ENCODE measurements around the gene UBL5. TPM values are rescaled to one million over a fixed set of nuclear protein-coding genes. Genes with fewer than 3 reads are reported as not detected.

The UBL5 gene
- total RNA-seq, 2 experiments from 2014 or later, result 310 to 340 TPM

GRCh38 chr19:9847087-9847671 lies 19.5 kb downstream of the UBL5 start:
- ATAC-seq (ENCODE audit: low read depth) (peak; percentile 35), DNase-seq (peak; percentile 49)
- Mint-ChIP-seq H3K4me3 (no peak overlapping the region), H3K36me3 (peaks cover 24% of the 10 kb centered on the region), H3K27ac (peak overlapping the region; percentile 82), H3K27me3 (no peaks in the 10 kb centered on the region), H3K9me3 (no peaks in the 10 kb centered on the region), H3K4me1 (peaks cover 10% of the 10 kb centered on the region)
- POLR2A ChIA-PET, result interaction anchor here (0.5 kb wide), 1 partner anchor 630 kb away, joined by 3 read pairs; no protein-coding TSS in a partner anchor

GRCh38 chr19:9848060-9848459 lies 20.3 kb downstream of the UBL5 start:
- DNase-seq, result peak; percentile 63
- Mint-ChIP-seq H3K36me3 (peaks cover 20% of the 10 kb centered on the region), H3K9me3 (no peaks in the 10 kb centered on the region), H3K27ac (peak overlapping the region; percentile 35), H3K27me3 (no peaks in the 10 kb centered on the region), H3K4me1 (peaks cover 10% of the 10 kb centered on the region), H3K4me3 (no peak overlapping the region)
- ATAC-seq (ENCODE audit: low read depth), result peak; percentile 41
- POLR2A ChIA-PET, result no interaction called here

GRCh38 chr19:9848762-9849161 lies 21.0 kb downstream of the UBL5 start:
- POLR2A ChIA-PET, result no interaction called here
- no peak overlapping the region for H3K27ac Mint-ChIP-seq
- no peaks in the 10 kb centered on the region for H3K27me3 Mint-ChIP-seq
- ATAC-seq (ENCODE audit: low read depth) (no peak), DNase-seq (no peak)
- H3K4me1 Mint-ChIP-seq, result peaks cover 11% of the 10 kb centered on the region
- H3K36me3 Mint-ChIP-seq, result peaks cover 14% of the 10 kb centered on the region
- H3K9me3 Mint-ChIP-seq, result no peaks in the 10 kb centered on the region
- no peak overlapping the region for H3K4me3 Mint-ChIP-seq

- POLR2A ChIA-PET, result interaction anchor here (0.6 kb wide), 2 partner anchors 48 to 50 kb away, joined by 4 to 8 read pairs; no protein-coding TSS in a partner anchor
- Mint-ChIP-seq H3K4me3 (no peak overlapping the region), H3K4me1 (peaks cover 12% of the 10 kb centered on the region), H3K36me3 (peaks cover 14% of the 10 kb centered on the region), H3K27me3 (no peaks in the 10 kb centered on the region), H3K27ac (no peak overlapping the region), H3K9me3 (no peaks in the 10 kb centered on the region)
- DNase-seq, result no peak
- no peak for ATAC-seq (ENCODE audit: low read depth)
These were observed 22.1 kb downstream of the UBL5 start for GRCh38 chr19:9849791-9850190.

- DNase-seq, result no peak
- POLR2A ChIA-PET, result interaction anchor here (0.6 kb wide), 2 partner anchors 47 to 51 kb away, joined by 4 to 8 read pairs; no protein-coding TSS in a partner anchor
- Mint-ChIP-seq H3K9me3 (no peaks in the 10 kb centered on the region), H3K27ac (no peak overlapping the region), H3K4me1 (peaks cover 12% of the 10 kb centered on the region), H3K36me3 (peaks cover 11% of the 10 kb centered on the region), H3K4me3 (no peak overlapping the region), H3K27me3 (no peaks in the 10 kb centered on the region)
- no peak for ATAC-seq (ENCODE audit: low read depth)
These were observed 22.7 kb downstream of the UBL5 start for GRCh38 chr19:9850235-9850959.

GRCh38 chr19:9854282-9854846 lies 26.6 kb downstream of the UBL5 start:
- no peaks in the 10 kb centered on the region for H3K9me3 Mint-ChIP-seq
- no peak for ATAC-seq (ENCODE audit: low read depth)
- H3K27me3 Mint-ChIP-seq, result no peaks in the 10 kb centered on the region
- peaks cover 19% of the 10 kb centered on the region for H3K36me3 Mint-ChIP-seq
- no peak overlapping the region for H3K4me3 Mint-ChIP-seq
- POLR2A ChIA-PET, result no interaction called here
- no peak overlapping the region for H3K27ac Mint-ChIP-seq
- peaks cover 25% of the 10 kb centered on the region for H3K4me1 Mint-ChIP-seq
- no peak for DNase-seq

- POLR2A ChIA-PET, result interaction anchor here (2.0 to 5.2 kb wide), 2 partner anchors 10 to 29 kb away, joined by 10 to 26 read pairs; partner anchors contain the start of gene UBL5
These were observed 28.9 kb downstream of the UBL5 start for GRCh38 chr19:9856609-9857008.

GRCh38 chr19:9857076-9857721 lies 29.5 kb downstream of the UBL5 start:
- Mint-ChIP-seq H3K27me3 (no peaks in the 10 kb centered on the region), H3K4me3 (peak overlapping the region; percentile 98), H3K36me3 (peaks cover 19% of the 10 kb centered on the region), H3K9me3 (no peaks in the 10 kb centered on the region), H3K4me1 (peaks cover 46% of the 10 kb centered on the region), H3K27ac (peak overlapping the region; percentile 100)
- POLR2A ChIA-PET, result interaction anchor here (1.0 to 5.2 kb wide), 5 partner anchors 10 to 30 kb away, joined by 3 to 26 read pairs (median 6); partner anchors contain the start of gene UBL5
- DNase-seq (no peak), ATAC-seq (ENCODE audit: low read depth) (no peak)

More at GRCh38 chr19:9856609-9857008, 28.9 kb downstream of the UBL5 start:
- peaks cover 40% of the 10 kb centered on the region for H3K4me1 Mint-ChIP-seq
- DNase-seq, result no peak
- H3K27me3 Mint-ChIP-seq, result no peaks in the 10 kb centered on the region
- H3K9me3 Mint-ChIP-seq, result no peaks in the 10 kb centered on the region
- no peak for ATAC-seq (ENCODE audit: low read depth)
- peaks cover 19% of the 10 kb centered on the region for H3K36me3 Mint-ChIP-seq
- peak overlapping the region; percentile 79 for H3K27ac Mint-ChIP-seq
- peak overlapping the region; percentile 98 for H3K4me3 Mint-ChIP-seq

GRCh38 chr19:9857920-9858746 lies 30.4 kb downstream of the UBL5 start:
- DNase-seq (peak; percentile 49), ATAC-seq (ENCODE audit: low read depth) (peak; percentile 63)
- no peaks in the 10 kb centered on the region for H3K27me3 Mint-ChIP-seq
- H3K4me1 Mint-ChIP-seq, result peaks cover 51% of the 10 kb centered on the region
- POLR2A ChIA-PET, result interaction anchor here (0.6 to 5.2 kb wide), 10 partner anchors 9 to 330 kb away, joined by 3 to 26 read pairs (median 4); partner anchors contain the start of genes FBXL12, PIN1 and UBL5
- peaks cover 19% of the 10 kb centered on the region for H3K36me3 Mint-ChIP-seq
- H3K9me3 Mint-ChIP-seq, result no peaks in the 10 kb centered on the region
- H3K4me3 Mint-ChIP-seq, result peak overlapping the region; percentile 98
- peak overlapping the region; percentile 100 for H3K27ac Mint-ChIP-seq

GRCh38 chr19:9858766-9859165 lies 31.0 kb downstream of the UBL5 start:
- DNase-seq, result no peak
- Mint-ChIP-seq H3K9me3 (no peaks in the 10 kb centered on the region), H3K36me3 (peaks cover 19% of the 10 kb centered on the region), H3K27me3 (no peaks in the 10 kb centered on the region), H3K4me1 (peaks cover 56% of the 10 kb centered on the region), H3K27ac (peak overlapping the region; percentile 100), H3K4me3 (peak overlapping the region; percentile 98)
- POLR2A ChIA-PET, result interaction anchor here (0.8 to 5.2 kb wide), 5 partner anchors 8 to 329 kb away, joined by 3 to 26 read pairs (median 3); partner anchors contain the start of genes FBXL12 and UBL5
- ATAC-seq (ENCODE audit: low read depth), result no peak

GRCh38 chr19:9860407-9860806 lies 32.7 kb downstream of the UBL5 start:
- Mint-ChIP-seq H3K27me3 (no peaks in the 10 kb centered on the region), H3K4me1 (peaks cover 68% of the 10 kb centered on the region), H3K36me3 (peaks cover 14% of the 10 kb centered on the region), H3K27ac (peak overlapping the region; percentile 15), H3K9me3 (no peaks in the 10 kb centered on the region), H3K4me3 (no peak overlapping the region)
- POLR2A ChIA-PET, result interaction anchor here (0.6 to 5.2 kb wide), 2 partner anchors 33 to 1162 kb away, joined by 4 to 26 read pairs; partner anchors contain the start of genes ACTL9 and UBL5
- DNase-seq (no peak), ATAC-seq (ENCODE audit: low read depth) (no peak)

GRCh38 chr19:9861503-9861902 lies 33.8 kb downstream of the UBL5 start:
- Mint-ChIP-seq H3K36me3 (peaks cover 14% of the 10 kb centered on the region), H3K27me3 (no peaks in the 10 kb centered on the region), H3K9me3 (no peaks in the 10 kb centered on the region), H3K4me3 (peak overlapping the region; percentile 65), H3K27ac (peak overlapping the region; percentile 99), H3K4me1 (peaks cover 76% of the 10 kb centered on the region)
- ATAC-seq (ENCODE audit: low read depth), result no peak
- POLR2A ChIA-PET, result interaction anchor here (0.7 to 5.2 kb wide), 3 partner anchors 11 to 1803 kb away, joined by 3 to 26 read pairs (median 5); partner anchors contain the start of gene UBL5
- no peak for DNase-seq

All from activated naive CD8-positive, alpha-beta T cell treated with anti-CD3 and anti-CD28 coated beads, Interleukin-2, amount 10 ng/mL, durations not matched to agents 7 days and 5 days (primary cell).